ENCODE measurements around the gene CCDC174. TPM values are rescaled to one million over a fixed set of nuclear protein-coding genes. Genes with fewer than 3 reads are reported as not detected.

CCDC174 gene
- total RNA-seq, 2 donors from 2014 or later: 18.7 to 20.1 TPM

DNA sequence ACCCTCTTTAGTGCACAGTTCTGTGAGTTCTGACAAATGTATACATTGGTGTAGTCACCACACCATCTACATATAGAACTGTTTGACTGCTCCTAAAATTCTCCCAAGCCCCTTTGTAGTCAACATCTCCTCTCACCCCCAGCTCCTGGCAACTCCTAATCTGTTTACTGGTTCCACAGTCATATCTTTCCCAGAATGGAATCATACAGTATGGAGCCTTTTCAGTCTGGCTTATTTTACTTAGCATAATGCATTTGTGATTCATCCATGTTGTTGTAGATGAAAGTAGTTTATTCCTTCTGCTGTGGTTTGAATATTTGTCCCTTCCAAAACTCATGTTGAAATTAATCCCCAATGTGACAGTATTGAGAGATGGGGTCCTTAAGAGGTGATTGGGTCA, 41.6 kb upstream of the CCDC174 start:
- Mint-ChIP-seq H3K27me3 (ENCODE audit: insufficient read depth) (peaks cover 14% of the 10 kb centered on the region), H3K9me3 (no peaks in the 10 kb centered on the region), H3K27ac (no peak overlapping the region), H3K36me3 (ENCODE audit: low read depth) (no peaks in the 10 kb centered on the region), H3K4me1 (peaks cover 6% of the 10 kb centered on the region), H3K4me3 (no peak overlapping the region)
- TF ChIP-seq, protein P1, sequence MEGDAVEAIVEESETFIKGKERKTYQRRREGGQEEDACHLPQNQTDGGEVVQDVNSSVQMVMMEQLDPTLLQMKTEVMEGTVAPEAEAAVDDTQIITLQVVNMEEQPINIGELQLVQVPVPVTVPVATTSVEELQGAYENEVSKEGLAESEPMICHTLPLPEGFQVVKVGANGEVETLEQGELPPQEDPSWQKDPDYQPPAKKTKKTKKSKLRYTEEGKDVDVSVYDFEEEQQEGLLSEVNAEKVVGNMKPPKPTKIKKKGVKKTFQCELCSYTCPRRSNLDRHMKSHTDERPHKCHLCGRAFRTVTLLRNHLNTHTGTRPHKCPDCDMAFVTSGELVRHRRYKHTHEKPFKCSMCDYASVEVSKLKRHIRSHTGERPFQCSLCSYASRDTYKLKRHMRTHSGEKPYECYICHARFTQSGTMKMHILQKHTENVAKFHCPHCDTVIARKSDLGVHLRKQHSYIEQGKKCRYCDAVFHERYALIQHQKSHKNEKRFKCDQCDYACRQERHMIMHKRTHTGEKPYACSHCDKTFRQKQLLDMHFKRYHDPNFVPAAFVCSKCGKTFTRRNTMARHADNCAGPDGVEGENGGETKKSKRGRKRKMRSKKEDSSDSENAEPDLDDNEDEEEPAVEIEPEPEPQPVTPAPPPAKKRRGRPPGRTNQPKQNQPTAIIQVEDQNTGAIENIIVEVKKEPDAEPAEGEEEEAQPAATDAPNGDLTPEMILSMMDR (conservative IDR thresholded peaks at IDR 0.05): no peak
- Histone ChIP-seq H3K9me3 (ENCODE audit: control insufficient read depth, low read length) (no peaks in the 10 kb centered on the region), H3K4me1 (ENCODE audit: control insufficient read depth, insufficient read depth, low read length) (no peaks in the 10 kb centered on the region), H3K27ac (ENCODE audit: low read depth, low read length) (no peak overlapping the region), H3K27me3 (ENCODE audit: control insufficient read depth, insufficient read depth, low read length, poor library complexity, severe bottlenecking) (peaks cover 6% of the 10 kb centered on the region), H3K36me3 (ENCODE audit: control insufficient read depth, insufficient read depth, low read length) (no peaks in the 10 kb centered on the region), H3K9ac (ENCODE audit: extremely low read depth, low read length, poor library complexity, severe bottlenecking) (no peak overlapping the region), H3K4me3 (ENCODE audit: low read length) (no peak overlapping the region)
- DNase-seq: no peak

- Mint-ChIP-seq H3K4me1 (no peaks in the 10 kb centered on the region), H3K4me3 (no peak overlapping the region), H3K27me3 (ENCODE audit: insufficient read depth) (peaks cover 9% of the 10 kb centered on the region), H3K9me3 (no peaks in the 10 kb centered on the region), H3K36me3 (ENCODE audit: low read depth) (no peaks in the 10 kb centered on the region), H3K27ac (no peak overlapping the region)
- TF ChIP-seq, protein P1 (conservative IDR thresholded peaks at IDR 0.05): no peak
- no peak overlapping the region for H3K9ac ChIP-seq (ENCODE audit: extremely low read depth, low read length, poor library complexity, severe bottlenecking)
- H3K36me3 ChIP-seq (ENCODE audit: control insufficient read depth, insufficient read depth, low read length): no peaks in the 10 kb centered on the region
- WGBS, 2 experiments (ENCODE audit: insufficient coverage in 1 of 2, insufficient read length in 1 of 2): 100% methylated on average over 1 of the region's 1 CpG; no CpG with 5 or more reads in 1 of the 2 experiments
- peaks cover 6% of the 10 kb centered on the region for H3K27me3 ChIP-seq (ENCODE audit: control insufficient read depth, insufficient read depth, low read length, poor library complexity, severe bottlenecking)
- H3K9me3 ChIP-seq (ENCODE audit: control insufficient read depth, low read length): no peaks in the 10 kb centered on the region
- no peak overlapping the region for H3K27ac ChIP-seq (ENCODE audit: low read depth, low read length)
- no peak overlapping the region for H3K4me3 ChIP-seq (ENCODE audit: low read length)
- no peak for DNase-seq
- H3K4me1 ChIP-seq (ENCODE audit: control insufficient read depth, insufficient read depth, low read length): no peaks in the 10 kb centered on the region
Measured at GRCh38 chr3:14614189-14614588, 37.4 kb upstream of the CCDC174 start.

DNA sequence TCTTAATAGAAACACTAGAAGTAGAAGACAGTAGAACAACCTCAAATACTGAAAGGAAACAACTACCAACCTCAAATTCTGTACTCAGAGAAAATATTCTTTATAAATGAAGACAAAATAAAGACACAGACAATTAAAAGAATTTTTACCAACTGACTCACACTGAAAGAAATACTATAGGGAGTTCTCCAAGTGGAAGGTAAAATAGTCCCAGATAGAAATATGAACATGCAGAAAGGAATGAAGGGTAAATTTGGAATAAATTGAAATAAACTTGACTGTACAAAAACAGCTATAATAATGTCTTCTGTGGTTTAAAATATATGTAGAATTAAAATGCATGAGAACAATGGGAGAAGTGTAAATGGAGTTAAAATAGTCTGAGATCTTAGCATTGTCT, 36.7 kb upstream of the CCDC174 start:
- peaks cover 9% of the 10 kb centered on the region for H3K27me3 Mint-ChIP-seq (ENCODE audit: insufficient read depth)
- no peak for DNase-seq
- no peak overlapping the region for H3K27ac Mint-ChIP-seq
- H3K4me1 ChIP-seq (ENCODE audit: control insufficient read depth, insufficient read depth, low read length): no peaks in the 10 kb centered on the region
- H3K9ac ChIP-seq (ENCODE audit: extremely low read depth, low read length, poor library complexity, severe bottlenecking): no peak overlapping the region
- H3K27ac ChIP-seq (ENCODE audit: low read depth, low read length): no peak overlapping the region
- no peaks in the 10 kb centered on the region for H3K9me3 Mint-ChIP-seq
- no peak overlapping the region for H3K4me3 ChIP-seq (ENCODE audit: low read length)
- no peak overlapping the region for H3K4me3 Mint-ChIP-seq
- H3K27me3 ChIP-seq (ENCODE audit: control insufficient read depth, insufficient read depth, low read length, poor library complexity, severe bottlenecking): peaks cover 6% of the 10 kb centered on the region
- no peaks in the 10 kb centered on the region for H3K36me3 ChIP-seq (ENCODE audit: control insufficient read depth, insufficient read depth, low read length)
- H3K9me3 ChIP-seq (ENCODE audit: control insufficient read depth, low read length): no peaks in the 10 kb centered on the region
- no peaks in the 10 kb centered on the region for H3K36me3 Mint-ChIP-seq (ENCODE audit: low read depth)
- TF ChIP-seq, protein P1 (conservative IDR thresholded peaks at IDR 0.05): no peak
- H3K4me1 Mint-ChIP-seq: no peaks in the 10 kb centered on the region

All from endodermal cell (in vitro differentiated cells).